Chondrocyte (in vitro differentiated cells): Measurements from ENCODE around the gene RPS2. TPM values are rescaled to one million over a fixed set of nuclear protein-coding genes. Genes with fewer than 3 reads are reported as not detected.
A peak's percentile ranks its signal among the peaks of the same experiment; 100 is the strongest.

Source experiments
- DNase-seq: peaks from one replicate; pipeline ENCODE4 v3.0.0; 2021; ENCODE audit warnings: mixed read lengths, low spot score
- H3K27ac Mint-ChIP-seq: one replicate; pipeline ENCODE4 v1.8.0; 2021; ENCODE audit warnings: mild to moderate bottlenecking, moderate library complexity, mixed read lengths; ENCODE audit not compliant: unreplicated experiment
- H3K27me3 Mint-ChIP-seq: 2 replicates; pipeline ENCODE4 v1.8.0; 2021; ENCODE audit warnings: low read depth, mixed read lengths
- H3K36me3 Mint-ChIP-seq: 2 replicates; pipeline ENCODE4 v1.8.0; 2021; ENCODE audit warnings: low read depth, mixed read lengths
- H3K4me1 Mint-ChIP-seq: 2 replicates; pipeline ENCODE4 v1.8.0; 2021; ENCODE audit warnings: low read depth, mild to moderate bottlenecking, mixed read lengths
- H3K4me3 Mint-ChIP-seq: one replicate; pipeline ENCODE4 v1.8.0; 2021; ENCODE audit warnings: mild to moderate bottlenecking, moderate library complexity, mixed read lengths; ENCODE audit not compliant: unreplicated experiment
- H3K9me3 Mint-ChIP-seq: 2 replicates; pipeline ENCODE4 v1.8.0; 2021; ENCODE audit warnings: low read depth, mixed read lengths
- total RNA-seq: library from RNA; stranded (reverse); gene quantifications from 3 replicates; pipeline ENCODE4 v1.2.1, GENCODE V29; 2021
- TF ChIP-seq, protein P1 (sequence below): fragments of 200-600 bp; sonication (generic); IDR thresholded peaks from 2 replicates; pipeline ENCODE4 v1.5.0; 2021; ENCODE audit warnings: antibody characterized with exemption, mild to moderate bottlenecking, moderate library complexity

Gene RPS2
- total RNA-seq, 1 donor from 2014 or later: 1,662 TPM

DNA sequence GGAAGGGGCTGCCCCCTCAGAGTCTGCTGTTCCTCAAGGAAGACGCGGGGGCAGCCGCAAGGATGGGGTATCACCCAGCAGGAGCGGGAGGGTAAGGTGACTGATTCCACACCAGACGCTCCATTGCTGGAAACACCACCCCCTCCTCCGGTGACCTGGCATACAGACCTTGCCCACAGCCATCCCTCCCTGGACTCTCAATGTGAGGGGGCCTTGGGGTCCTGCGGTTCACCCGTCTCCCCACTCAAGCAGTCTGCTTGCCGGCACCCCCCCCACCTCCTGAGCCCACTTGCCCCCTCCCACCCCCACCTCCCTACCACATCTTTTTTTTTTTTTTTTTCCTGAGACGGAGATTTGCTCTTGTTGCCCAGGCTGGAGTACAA, 34.3 kb downstream of the RPS2 start:
- Mint-ChIP-seq H3K27me3 (no peaks in the 10 kb centered on the region), H3K27ac (no peak overlapping the region), H3K36me3 (no peaks in the 10 kb centered on the region), H3K4me3 (no peak overlapping the region), H3K4me1 (peaks cover 3% of the 10 kb centered on the region), H3K9me3 (no peaks in the 10 kb centered on the region)
- TF ChIP-seq, protein P1, sequence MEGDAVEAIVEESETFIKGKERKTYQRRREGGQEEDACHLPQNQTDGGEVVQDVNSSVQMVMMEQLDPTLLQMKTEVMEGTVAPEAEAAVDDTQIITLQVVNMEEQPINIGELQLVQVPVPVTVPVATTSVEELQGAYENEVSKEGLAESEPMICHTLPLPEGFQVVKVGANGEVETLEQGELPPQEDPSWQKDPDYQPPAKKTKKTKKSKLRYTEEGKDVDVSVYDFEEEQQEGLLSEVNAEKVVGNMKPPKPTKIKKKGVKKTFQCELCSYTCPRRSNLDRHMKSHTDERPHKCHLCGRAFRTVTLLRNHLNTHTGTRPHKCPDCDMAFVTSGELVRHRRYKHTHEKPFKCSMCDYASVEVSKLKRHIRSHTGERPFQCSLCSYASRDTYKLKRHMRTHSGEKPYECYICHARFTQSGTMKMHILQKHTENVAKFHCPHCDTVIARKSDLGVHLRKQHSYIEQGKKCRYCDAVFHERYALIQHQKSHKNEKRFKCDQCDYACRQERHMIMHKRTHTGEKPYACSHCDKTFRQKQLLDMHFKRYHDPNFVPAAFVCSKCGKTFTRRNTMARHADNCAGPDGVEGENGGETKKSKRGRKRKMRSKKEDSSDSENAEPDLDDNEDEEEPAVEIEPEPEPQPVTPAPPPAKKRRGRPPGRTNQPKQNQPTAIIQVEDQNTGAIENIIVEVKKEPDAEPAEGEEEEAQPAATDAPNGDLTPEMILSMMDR: no peak
- no peak for DNase-seq

DNA sequence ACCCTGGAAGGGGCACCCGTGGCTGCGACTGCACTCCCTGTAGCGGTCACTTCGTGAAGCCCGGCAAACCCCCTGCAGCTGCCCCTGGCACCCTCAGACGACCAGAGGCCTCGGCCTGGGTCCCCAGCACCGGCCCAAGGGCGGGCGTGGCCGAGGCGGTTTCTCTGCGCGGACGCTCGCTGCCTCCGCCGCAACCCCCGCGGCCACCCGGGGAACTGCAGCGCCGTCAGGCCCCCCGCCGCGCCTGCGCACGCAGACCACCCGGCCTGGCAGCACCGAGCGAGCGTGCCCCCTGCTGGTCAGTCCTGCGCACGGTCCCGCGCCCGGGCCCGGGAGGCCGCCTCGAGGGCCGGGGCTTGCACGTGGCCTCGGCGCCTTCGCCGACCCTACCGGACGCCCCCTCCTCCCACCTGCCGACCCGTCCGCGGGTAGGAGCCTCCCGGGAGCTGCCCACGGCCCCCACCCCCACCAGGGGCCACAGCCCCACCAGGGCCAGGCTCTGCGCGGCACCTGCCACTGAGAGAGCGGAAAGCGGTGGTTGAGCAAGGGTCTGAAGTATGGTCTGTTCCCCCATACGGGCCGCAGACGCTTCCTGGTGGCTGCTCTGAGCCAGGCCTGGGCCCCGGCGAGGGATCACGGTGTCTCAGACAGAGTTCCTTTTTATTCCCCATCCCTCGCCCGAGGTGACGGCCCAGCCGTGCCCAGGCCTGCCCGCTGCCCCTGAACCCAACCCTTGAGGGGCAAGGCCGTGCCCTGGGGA, 34.9 kb downstream of the RPS2 start:
- Mint-ChIP-seq H3K27me3 (no peaks in the 10 kb centered on the region), H3K36me3 (no peaks in the 10 kb centered on the region), H3K4me1 (peaks cover 3% of the 10 kb centered on the region), H3K27ac (no peak overlapping the region), H3K9me3 (no peaks in the 10 kb centered on the region), H3K4me3 (peak overlapping the region; percentile 65)
- peak; percentile 96 for DNase-seq
- TF ChIP-seq, protein P1: peak; percentile 97

DNA sequence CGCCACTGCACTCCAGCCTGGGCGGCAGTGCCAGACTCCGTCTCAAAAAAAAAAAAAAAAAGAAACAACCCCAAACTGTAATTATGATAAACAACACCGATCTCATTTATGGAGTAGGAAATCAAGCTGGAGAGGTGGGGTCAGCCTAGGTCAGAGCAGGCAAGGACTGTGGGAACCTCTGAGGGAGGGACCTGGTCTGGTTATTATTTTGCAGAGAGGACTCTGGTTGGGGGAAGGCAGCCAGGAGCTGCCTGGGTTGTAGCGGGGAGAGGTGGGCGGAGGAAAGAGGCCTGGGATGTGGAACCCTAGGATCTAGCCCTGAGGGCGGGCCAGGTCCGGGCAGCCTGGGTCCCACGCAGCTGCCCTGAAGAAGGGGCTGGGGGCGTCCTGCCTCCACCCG, 35.5 kb downstream of the RPS2 start:
- no peaks in the 10 kb centered on the region for H3K36me3 Mint-ChIP-seq
- peaks cover 3% of the 10 kb centered on the region for H3K4me1 Mint-ChIP-seq
- TF ChIP-seq, protein P1: no peak
- peak overlapping the region; percentile 64 for H3K4me3 Mint-ChIP-seq
- H3K9me3 Mint-ChIP-seq: no peaks in the 10 kb centered on the region
- no peaks in the 10 kb centered on the region for H3K27me3 Mint-ChIP-seq
- no peak for DNase-seq
- H3K27ac Mint-ChIP-seq: no peak overlapping the region

DNA sequence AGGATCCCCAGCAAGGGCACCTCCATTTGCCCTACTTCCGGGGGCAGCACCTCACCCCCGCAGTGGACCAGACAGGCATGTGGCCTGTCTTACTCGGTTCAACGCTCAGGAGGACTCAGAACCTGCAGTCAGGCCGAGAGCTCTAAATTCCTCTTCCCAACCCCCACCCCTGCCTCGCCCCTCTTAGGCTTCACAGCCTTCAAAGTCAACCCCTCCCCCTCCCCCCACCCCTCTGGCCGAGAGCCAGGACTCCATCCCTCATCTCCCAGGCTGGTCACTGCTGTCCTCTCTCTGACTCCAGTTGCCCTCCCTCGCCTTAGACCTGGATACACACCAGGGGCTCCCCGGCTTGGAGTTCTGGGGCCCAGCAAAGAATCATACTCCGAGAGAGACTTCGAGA, 38.4 kb downstream of the RPS2 start:
- peaks cover 12% of the 10 kb centered on the region for H3K4me1 Mint-ChIP-seq
- H3K36me3 Mint-ChIP-seq: peaks cover 1% of the 10 kb centered on the region
- no peak for DNase-seq
- H3K27me3 Mint-ChIP-seq: peaks cover 12% of the 10 kb centered on the region
- no peak overlapping the region for H3K27ac Mint-ChIP-seq
- H3K4me3 Mint-ChIP-seq: no peak overlapping the region
- H3K9me3 Mint-ChIP-seq: no peaks in the 10 kb centered on the region
- TF ChIP-seq, protein P1: no peak

DNA sequence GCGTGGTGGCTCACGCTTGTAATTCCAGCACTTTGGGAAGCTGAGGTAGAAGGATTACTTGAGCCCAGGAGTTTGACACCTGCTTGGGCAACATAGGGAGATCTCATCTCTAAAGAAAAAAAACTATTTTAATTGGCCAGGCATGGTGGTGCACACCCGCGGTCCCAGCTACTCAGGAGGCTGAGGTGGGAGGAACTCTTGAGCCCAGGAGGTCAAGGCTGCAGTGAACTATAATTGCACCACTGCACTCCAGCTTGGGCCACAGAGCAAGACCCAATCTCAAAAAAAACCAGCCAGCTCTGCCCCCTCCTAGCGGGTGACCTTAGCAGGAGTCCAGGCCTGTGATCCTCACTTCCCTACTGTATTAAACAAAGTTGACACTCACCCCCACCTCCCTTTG, 40.5 kb downstream of the RPS2 start:
- TF ChIP-seq, protein P1: no peak
- peaks cover 15% of the 10 kb centered on the region for H3K4me1 Mint-ChIP-seq
- H3K36me3 Mint-ChIP-seq: peaks cover 1% of the 10 kb centered on the region
- peaks cover 26% of the 10 kb centered on the region for H3K27me3 Mint-ChIP-seq
- H3K27ac Mint-ChIP-seq: no peak overlapping the region
- DNase-seq: no peak
- no peaks in the 10 kb centered on the region for H3K9me3 Mint-ChIP-seq
- no peak overlapping the region for H3K4me3 Mint-ChIP-seq
